HFF-Myc (cell line): Measurements from ENCODE around the gene TTC13.

Experiments used
- DNase-seq: peaks from one replicate; pipeline ENCODE4 v3.0.0-alpha.2; 2011; ENCODE audit warnings: low read depth; ENCODE audit errors: extremely low read depth
- H3K4me3 ChIP-seq: replicated peaks from 2 replicates; pipeline ENCODE4 v1.5.1; 2011; ENCODE audit warnings: low read depth, mild to moderate bottlenecking, control low read depth, low read length
- CTCF ChIP-seq: IDR thresholded peaks from 2 replicates; pipeline ENCODE4 v1.5.1; 2012; ENCODE audit warnings: mild to moderate bottlenecking, low read depth, low read length, control low read depth; ENCODE audit errors: missing control alignments

Gene TTC13

GRCh38 chr1:230879778-230880177, 98.9 kb downstream of the TTC13 start:
- DNase-seq = no peak
- no peak overlapping the region for H3K4me3 ChIP-seq
- TF ChIP-seq CTCF = no peak

GRCh38 chr1:230878591-230878990, 100.1 kb downstream of the TTC13 start:
- no peak overlapping the region for H3K4me3 ChIP-seq
- TF ChIP-seq CTCF = no peak
- DNase-seq = peak; percentile 91

- DNase-seq = no peak
- no peak overlapping the region for H3K4me3 ChIP-seq
These were observed 100.6 kb downstream of the TTC13 start for GRCh38 chr1:230877924-230878590.

GRCh38 chr1:230877146-230877923, 101.3 kb downstream of the TTC13 start:
- DNase-seq = peak; percentile 66
- no peak for TF ChIP-seq CTCF
- H3K4me3 ChIP-seq = no peak overlapping the region

More at GRCh38 chr1:230877924-230878590, 100.6 kb downstream of the TTC13 start:
- no peak for TF ChIP-seq CTCF

GRCh38 chr1:230876660-230877059, 102.0 kb downstream of the TTC13 start:
- no peak for TF ChIP-seq CTCF

GRCh38 chr1:230875370-230875769, 103.3 kb downstream of the TTC13 start:
- no peak for DNase-seq
- no peak for TF ChIP-seq CTCF
- no peak overlapping the region for H3K4me3 ChIP-seq

More at GRCh38 chr1:230876660-230877059, 102.0 kb downstream of the TTC13 start:
- no peak for DNase-seq
- no peak overlapping the region for H3K4me3 ChIP-seq

- DNase-seq = no peak
- no peak overlapping the region for H3K4me3 ChIP-seq
- no peak for TF ChIP-seq CTCF
These were observed 107.7 kb downstream of the TTC13 start for GRCh38 chr1:230870916-230871315.
